ENCODE measurements around the gene AIG1. TPM values are rescaled to one million over a fixed set of nuclear protein-coding genes. Genes with fewer than 3 reads are reported as not detected.

AIG1 gene
- total RNA-seq, 1 experiment from 2014 or later, result 51.1 TPM

GRCh38 chr6:143248359-143248758 lies 187.7 kb downstream of the AIG1 start:
- intact Hi-C loops (cut with micrococcal nuclease), result no loop called here
- no peak overlapping the region for H3K27ac ChIP-seq (ENCODE audit: low read depth, low read length)
- H3K9me2 ChIP-seq (ENCODE audit: insufficient read depth), result no peaks in the 10 kb centered on the region
- H3K9me3 ChIP-seq (ENCODE audit: control insufficient read depth in 1 of 2, insufficient read depth in 1 of 2, low read depth in 1 of 2, low read length in 2 of 2), result no peaks in the 10 kb centered on the region
- no peak overlapping the region for H3K4me2 ChIP-seq (ENCODE audit: low read length)
- no TSS peak for BruUV-seq (replicated peaks)
- H4K20me1 ChIP-seq (ENCODE audit: insufficient read depth), result no peaks in the 10 kb centered on the region
- no peaks in the 10 kb centered on the region for H3K36me3 ChIP-seq (ENCODE audit: control insufficient read depth in 1 of 2, insufficient read depth in 2 of 2, low read length in 2 of 2)
- no peaks in the 10 kb centered on the region for H3K27me3 ChIP-seq (ENCODE audit: insufficient read depth, low read length)
- no peak overlapping the region for H2AFZ ChIP-seq (ENCODE audit: low read depth, low read length, poor library complexity, severe bottlenecking)
- ChIA-PET CTCF (no interaction called here), RAD21 (ENCODE audit: low non-redundant PET in 1 of 2, low total read pairs in 2 of 2, uncharacterized antibody in 2 of 2, unreplicated experiment in 2 of 2) (no interaction called here), POLR2A (no interaction called here)
- TF ChIP-seq RAD21 (IDR thresholded peaks at IDR 0.05; ENCODE audit: low read depth), result no peak
- no peak for TF ChIP-seq MAX (IDR thresholded peaks at IDR 0.05)
- TF ChIP-seq JUND (IDR thresholded peaks at IDR 0.05), result no peak
- TF ChIP-seq ZFX (IDR thresholded peaks at IDR 0.05), result no peak
- TF ChIP-seq SIN3A (IDR thresholded peaks at IDR 0.05; ENCODE audit: low read depth), result no peak
- TF ChIP-seq REST (IDR thresholded peaks at IDR 0.05; ENCODE audit: low read depth), result no peak
- TF ChIP-seq SRF (IDR thresholded peaks at IDR 0.05; ENCODE audit: low read depth), result no peak
- TF ChIP-seq ATF3 (IDR thresholded peaks at IDR 0.05), result no peak
- no peak for TF ChIP-seq CTCF (IDR thresholded peaks at IDR 0.05 in 2 of 3, conservative IDR thresholded peaks at IDR 0.05 in 1 of 3; ENCODE audit: borderline replicate concordance in 1 of 3, insufficient read depth in 1 of 3, low read depth in 2 of 3, low read length in 2 of 3)
- TF ChIP-seq YY1 (IDR thresholded peaks at IDR 0.05; ENCODE audit: extremely low read depth, insufficient replicate concordance, low read depth, low read length), result no peak
- no peak for TF ChIP-seq SP1 (IDR thresholded peaks at IDR 0.05; ENCODE audit: low read depth)
- TF ChIP-seq ELF1 (IDR thresholded peaks at IDR 0.05; ENCODE audit: borderline replicate concordance, low read depth), result no peak
- TF ChIP-seq ZBTB33 (IDR thresholded peaks at IDR 0.05; ENCODE audit: extremely low read depth, insufficient replicate concordance, low read length), result no peak
- TF ChIP-seq EZH2phosphoT487 (IDR thresholded peaks at IDR 0.05; ENCODE audit: borderline replicate concordance), result no peak
- TF ChIP-seq POLR2AphosphoS5 (IDR thresholded peaks at IDR 0.05; ENCODE audit: low read depth, low read length), result no peak
- TF ChIP-seq CBX3 (IDR thresholded peaks at IDR 0.05; ENCODE audit: low read depth), result no peak
- no peak for TF ChIP-seq EZH2 (IDR thresholded peaks at IDR 0.05)
- no peak for TF ChIP-seq CEBPB (IDR thresholded peaks at IDR 0.05; ENCODE audit: low read depth)
- no peak for TF ChIP-seq TCF7L2 (IDR thresholded peaks at IDR 0.05; ENCODE audit: borderline replicate concordance, extremely low read depth, insufficient read depth, insufficient read length)
- no peak for TF ChIP-seq POLR2A (IDR thresholded peaks at IDR 0.05; ENCODE audit: borderline replicate concordance, extremely low read depth, insufficient read depth, insufficient read length)
- H3K4me3 ChIP-seq (replicated peaks in 1 of 2; ENCODE audit: low read depth in 1 of 2, low read length in 2 of 2), result no peak overlapping the region
- no peak for ATAC-seq
- no peak overlapping the region for H3K9ac ChIP-seq (ENCODE audit: low read length)
- no peaks in the 10 kb centered on the region for H3K79me2 ChIP-seq (ENCODE audit: insufficient read depth, low read length)
- no peak for DNase-seq (ENCODE audit: low read depth, low spot score)
- no peaks in the 10 kb centered on the region for H3K4me1 ChIP-seq (ENCODE audit: control insufficient read depth in 1 of 2, insufficient read depth in 2 of 2, low read length in 2 of 2)
